Left renal cortex interstitium (tissue), 4 donors: ENCODE measurements around the gene PRR16. TPM values are rescaled to one million over a fixed set of nuclear protein-coding genes. Genes with fewer than 3 reads are reported as not detected.

Experiments used
- DNase-seq, 4 donors: peaks; one replicate each; pipeline ENCODE4 v3.0.0-alpha.2; 2013; ENCODE audit warnings: low read depth in 4 of 4, low spot score in 2 of 4, missing footprints in 1 of 4
- polyA plus RNA-seq, 4 donors: library from polyadenylated mRNA; unstranded; fragments of 120-200 nt; gene quantifications; one replicate each; pipeline ENCODE4 v1.2.1, GENCODE V29; 2013; ENCODE audit not compliant: insufficient read length in 4 of 4

The PRR16 gene
- polyA plus RNA-seq, 4 donors, result 1.8 to 6.2 (median 3.9) TPM

DNA sequence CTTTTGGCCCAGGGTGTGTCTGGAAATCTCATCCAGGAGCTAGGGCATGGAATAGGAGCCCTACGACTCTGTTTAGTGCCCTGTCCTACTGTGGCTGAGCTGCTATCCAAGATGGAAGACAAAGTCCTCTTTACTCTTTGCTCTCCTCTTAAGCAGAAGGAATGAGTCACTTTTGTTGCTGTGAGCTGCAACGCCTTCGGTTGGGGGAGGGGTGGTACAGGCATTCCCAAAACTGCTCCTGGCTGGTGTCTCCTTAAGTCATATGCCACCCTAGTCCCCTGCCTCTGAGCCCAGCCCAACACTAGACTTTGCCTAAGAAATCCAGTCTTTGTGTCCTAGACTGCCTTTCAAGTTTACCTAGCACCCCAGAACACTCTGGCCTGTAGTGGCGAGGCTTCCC, 99.9 kb downstream of the PRR16 start:
- DNase-seq, result no peak

DNA sequence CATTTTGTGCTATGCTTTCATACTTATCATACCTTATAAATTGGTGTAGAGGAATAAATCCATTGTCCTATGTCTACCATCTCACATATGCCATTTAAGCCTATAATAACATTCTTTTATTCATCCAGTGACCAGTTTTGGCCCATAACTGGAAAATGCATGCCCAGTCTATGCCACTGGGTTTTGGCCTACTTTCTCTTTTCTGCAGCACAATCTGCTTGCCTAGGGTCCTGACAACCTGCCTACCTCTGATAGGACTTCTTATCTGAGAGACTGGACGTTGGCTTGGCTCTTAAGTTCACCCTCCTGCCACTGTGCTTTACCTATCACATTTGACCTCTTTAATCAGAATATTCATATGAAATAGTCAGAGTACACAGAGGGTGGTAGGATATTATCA, 103.0 kb downstream of the PRR16 start:
- DNase-seq, result no peak

DNA sequence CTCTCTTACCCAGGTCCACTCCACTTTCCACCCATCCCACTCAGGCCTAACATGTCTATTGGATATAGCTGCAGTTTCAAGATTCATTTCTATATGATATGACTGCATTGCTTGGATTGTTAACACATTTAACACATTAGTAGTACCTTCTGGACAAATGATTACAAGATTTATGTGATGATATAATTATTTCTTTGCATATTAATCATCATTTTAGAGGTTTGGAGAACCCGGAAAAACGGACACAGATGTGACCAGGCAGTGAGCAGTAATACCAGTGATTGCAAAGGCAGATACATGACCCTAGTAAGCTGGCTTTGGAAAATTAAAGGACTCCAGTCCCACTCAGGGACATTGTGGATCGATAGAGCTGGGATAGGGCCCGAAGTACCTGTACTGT, 103.8 kb downstream of the PRR16 start:
- DNase-seq, result no peak

DNA sequence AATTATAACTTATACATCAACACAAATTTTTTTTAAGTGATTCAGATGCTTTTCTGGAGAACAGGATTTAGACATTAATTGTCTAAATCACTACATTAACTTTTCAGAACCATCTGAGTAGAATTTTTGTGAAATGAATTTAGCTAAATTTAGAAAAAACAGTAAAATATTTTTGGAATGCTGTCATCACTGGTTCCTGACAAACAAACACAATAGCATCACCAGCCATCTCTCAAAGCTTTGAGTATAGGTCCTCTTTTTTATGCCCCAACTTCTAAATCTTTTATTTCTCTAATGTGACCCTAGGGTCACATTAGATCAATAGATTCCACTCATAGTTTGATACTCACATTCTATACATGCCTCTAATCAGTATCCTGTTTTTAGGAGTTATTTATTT, 104.6 kb downstream of the PRR16 start:
- no peak for DNase-seq

DNA sequence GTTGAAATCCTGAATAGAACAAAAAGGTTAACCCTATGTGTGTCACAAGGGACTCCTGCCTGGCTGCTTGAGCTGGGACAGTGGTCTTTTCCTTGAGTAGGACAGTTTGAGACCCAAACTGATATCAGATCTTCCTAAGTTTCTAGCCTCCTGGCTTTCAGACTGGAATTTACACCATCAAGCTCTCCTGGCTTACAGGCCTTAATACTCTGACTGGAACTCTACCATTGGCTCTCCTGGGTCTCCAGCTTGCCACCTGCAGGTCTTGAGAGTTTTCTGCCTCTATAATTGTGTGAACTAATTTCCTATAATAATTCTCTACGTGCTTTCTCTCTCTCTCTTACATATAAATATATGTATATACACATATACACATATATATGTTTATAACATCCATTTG, 112.5 kb downstream of the PRR16 start:
- no peak for DNase-seq

DNA sequence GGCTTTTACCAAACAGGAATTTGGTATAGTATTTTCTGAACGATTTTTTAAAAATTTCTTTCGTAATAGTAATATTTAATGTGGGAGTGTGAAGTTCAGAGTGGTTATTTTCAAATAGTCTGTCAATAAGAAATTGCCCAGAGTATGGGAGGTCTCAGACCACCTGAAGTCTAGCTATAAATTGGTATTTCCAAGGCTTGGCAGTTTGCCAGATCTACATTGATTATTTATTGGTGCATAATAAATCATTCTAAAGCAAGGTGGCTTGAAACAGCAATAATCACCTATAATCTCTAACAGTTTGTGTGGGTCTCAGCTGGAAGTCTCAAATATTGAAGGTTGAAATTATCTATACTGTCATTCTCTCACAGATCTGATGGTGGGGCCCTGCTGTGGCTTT, 118.5 kb downstream of the PRR16 start:
- DNase-seq, result no peak

DNA sequence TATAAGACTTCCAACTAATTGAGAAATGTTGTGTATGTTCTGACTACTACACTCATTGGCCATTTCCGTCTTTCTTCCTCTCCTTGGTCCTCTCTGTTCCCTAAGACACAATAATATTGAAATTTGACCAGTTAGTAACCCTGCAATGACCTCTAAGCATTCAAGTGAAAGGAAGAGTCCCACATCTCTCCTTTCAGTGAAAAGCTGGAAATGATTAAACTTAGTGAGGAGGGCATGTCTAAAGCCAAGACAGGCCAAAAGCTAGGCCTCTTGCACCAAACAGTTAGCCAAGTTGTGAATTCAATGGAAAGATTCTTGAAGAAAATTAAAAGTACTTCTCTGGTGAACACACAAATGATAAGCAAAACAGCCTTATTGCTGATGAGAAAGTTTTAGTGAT, 122.5 kb downstream of the PRR16 start:
- DNase-seq, result no peak

DNA sequence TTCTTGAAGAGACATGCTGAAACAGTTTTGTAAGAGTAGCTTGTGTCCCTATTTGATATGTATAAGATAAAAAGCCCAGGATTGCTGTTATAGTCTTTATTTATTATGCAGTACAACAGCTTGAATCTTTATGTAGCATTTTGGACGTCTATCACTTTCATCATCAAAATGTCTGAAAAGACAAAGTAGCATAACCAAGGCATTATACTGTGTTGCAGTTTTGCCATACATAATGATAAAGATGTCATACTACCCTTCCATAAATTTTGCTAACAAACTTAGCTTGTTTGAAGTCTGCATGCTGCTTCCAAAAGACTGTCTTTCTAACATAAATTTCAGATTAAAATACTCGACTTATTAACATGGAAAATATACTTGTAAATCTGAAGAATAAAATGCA, 127.8 kb downstream of the PRR16 start:
- DNase-seq, result no peak

DNA sequence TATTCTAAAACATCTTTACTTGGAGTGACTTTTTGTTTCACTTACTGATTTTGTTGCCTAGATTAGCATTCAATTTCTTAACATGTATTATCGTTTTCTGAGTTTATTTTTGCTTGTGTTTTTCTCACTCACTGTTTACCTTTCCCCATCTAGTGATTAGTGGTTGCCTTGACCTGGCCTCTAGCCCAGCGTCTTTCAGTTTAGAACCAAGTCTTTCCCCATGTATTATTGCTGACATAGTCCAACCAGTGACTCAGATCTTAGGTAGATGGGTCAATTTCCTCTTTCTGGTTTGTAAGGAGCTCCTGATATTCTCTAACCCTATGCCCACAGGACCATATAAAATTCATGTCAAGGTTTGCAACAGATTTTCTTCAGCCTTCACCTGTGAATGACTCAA, 135.5 kb downstream of the PRR16 start:
- no peak for DNase-seq

DNA sequence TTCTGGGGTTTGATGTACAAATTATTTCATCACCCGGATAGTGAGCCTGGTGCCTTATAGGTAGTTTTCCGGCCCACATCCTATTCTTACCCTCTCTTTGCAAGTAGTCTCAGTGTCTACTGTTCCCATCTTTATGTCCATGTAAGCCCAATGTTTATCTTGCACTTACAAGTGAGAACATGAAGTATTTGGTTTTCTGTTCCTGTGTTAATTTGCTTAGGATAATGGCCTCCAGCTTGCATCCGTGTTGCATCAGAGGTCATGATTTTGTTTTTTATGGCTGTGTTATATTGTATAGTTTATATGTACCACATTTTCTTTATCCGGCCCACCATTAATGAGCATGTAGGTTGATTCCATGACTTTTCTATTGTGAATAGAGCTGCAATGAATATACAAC, 136.5 kb downstream of the PRR16 start:
- no peak for DNase-seq

DNA sequence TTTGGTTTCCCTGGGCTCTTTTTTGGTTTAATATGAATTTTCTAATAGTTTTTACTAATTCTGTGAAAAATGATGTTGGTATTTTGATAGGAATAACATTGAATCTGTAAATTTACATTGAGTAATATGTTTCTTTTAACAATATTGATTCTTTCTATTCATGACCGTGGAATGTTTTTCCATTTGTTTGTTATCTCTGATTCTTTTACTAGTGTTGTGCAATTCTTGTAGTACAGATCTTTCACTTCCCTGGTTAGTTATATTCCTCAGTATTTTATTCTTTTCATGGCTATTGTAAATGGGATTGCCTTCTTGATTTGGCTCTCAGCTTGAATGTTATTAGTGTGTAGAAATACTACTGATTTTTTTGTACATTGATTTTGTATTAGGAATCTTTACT, 137.9 kb downstream of the PRR16 start:
- no peak for DNase-seq

DNA sequence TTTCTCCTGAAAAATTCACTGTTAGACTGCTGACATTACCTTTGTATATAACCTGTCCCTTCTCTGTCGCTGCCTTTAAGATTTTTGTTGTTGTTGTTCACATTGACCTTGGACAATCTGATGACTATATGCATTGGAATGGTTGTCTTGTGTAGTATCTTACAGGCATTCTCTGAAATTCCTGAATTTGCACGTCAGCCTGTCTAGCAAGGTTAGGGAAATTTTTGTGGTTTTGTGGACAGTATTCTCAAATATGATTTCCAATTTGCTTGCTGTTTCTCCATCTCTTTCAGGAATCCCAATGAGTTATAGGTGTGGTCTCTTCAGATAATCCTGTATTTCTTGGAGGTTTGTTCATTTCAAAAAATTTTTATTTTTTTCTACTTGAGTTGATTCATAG, 140.8 kb downstream of the PRR16 start:
- no peak for DNase-seq

DNA sequence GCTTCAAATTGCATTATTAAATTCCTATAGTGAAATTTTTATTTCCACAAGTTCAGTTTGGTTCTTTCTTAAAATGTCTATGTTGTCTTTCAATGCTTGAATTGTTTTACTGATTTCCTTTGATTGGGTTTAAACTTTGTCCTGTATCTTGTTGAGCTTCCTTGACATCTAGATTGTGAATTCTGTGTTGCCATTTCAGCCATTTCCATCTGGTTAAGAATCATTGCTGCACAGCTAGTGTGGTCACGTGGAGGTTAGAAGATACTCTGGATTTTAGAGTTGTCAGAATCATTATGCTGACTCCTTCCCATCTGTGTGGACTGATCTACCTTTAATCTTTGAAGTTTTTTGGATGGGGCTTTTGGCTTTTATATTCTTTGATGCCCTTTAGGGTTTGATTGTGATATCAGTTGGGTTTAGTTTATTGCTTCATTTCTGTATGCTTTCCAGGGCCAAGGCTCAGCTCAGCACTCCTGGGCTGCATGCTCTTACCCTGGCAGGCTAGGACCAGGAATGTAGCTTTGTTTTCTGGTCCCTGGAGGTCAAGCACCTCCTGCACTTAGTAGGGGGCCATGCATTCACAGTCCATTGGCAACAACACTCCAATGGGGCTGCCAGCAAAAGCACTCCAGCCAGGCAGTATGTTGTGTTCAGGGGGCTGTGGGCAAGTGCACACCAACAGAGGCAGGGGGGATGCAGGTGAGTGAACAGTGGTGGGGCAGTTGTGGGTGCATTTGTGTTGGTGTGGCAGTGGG, 141.4 kb downstream of the PRR16 start:
- no peak for DNase-seq

DNA sequence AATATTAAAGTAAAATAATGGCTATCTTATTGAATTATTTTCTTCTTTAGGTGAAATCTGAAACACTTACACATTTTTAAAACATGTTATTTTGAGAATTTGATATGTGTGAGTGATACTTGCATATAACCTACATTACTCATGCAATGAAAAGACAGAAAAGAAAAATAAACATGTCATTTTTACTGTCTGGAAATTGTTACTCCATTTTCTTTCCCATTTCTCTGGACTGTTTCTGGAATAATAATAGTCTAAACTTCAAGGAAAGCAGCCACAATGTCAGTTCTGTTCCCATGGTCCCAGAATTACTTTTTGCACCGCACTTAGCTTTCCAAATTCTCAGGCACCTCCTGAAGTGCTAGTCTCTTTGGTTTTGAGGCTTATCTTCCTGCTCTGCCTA, 145.5 kb downstream of the PRR16 start:
- DNase-seq, result no peak

DNA sequence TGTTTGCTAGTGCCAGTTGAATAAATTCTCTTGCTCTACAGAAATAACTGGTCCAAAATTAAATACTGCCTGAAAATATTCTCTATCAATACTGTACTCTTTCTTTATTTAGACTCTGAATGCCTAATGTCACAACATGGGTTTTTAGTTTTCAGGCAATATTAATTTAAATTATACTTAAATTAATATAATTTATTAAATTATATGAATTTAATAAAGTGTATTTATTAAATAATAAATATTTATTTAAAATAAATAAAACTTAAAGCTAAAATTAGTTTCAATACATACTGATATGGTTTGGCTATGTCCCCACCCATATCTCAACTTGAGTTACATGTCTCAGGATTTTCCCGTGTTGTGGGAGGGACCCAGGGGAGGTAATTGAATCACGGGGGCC, 146.0 kb downstream of the PRR16 start:
- DNase-seq, result no peak

DNA sequence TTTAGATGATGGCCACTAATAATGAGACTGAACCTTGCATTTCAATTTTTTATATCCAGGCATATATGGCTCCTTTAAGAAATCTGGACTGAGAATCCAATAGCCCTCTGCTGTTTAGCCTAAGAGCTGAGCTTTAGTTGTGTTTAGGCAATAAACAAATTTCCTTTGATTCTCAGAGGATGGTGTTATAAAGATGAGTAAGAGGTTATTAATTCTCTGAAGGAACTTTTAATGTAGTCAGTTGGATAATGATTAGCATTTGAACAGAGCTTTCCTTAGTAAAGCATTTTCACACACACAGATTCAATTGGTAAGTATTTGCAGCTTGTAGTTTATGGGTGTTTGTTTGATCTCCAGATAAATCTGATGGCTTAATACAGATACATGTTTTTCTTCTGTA, 149.6 kb downstream of the PRR16 start:
- DNase-seq, result no peak

DNA sequence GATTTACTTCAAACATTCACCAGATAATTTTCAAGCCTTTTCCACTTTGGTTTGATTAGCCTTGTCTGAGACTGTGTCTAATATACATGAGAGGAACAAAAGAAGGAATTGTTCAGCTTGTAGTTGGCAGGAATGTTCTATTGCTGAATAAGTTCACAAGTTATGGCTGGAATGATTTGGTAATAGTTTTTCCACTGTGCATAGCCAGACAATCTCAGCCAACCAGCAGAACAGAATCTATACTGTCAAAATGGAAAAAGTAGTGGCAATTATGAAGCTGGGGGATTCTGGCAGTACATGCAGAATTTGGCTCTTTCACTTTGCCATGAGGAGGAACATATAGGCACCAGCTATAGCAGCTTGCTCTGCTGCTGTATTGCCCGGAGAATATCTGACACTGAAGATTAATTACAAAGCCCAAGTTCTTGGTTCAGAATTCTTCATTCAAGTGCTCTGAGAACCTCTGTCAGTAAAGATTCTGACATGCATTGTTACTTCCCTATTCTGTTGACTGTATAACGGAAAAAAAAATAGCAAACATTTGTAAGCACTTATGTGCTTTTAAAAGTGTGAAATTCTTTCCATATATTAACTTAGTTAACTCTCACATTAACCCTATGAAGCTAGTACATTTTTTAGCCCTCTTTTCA, 150.6 kb downstream of the PRR16 start:
- no peak for DNase-seq

DNA sequence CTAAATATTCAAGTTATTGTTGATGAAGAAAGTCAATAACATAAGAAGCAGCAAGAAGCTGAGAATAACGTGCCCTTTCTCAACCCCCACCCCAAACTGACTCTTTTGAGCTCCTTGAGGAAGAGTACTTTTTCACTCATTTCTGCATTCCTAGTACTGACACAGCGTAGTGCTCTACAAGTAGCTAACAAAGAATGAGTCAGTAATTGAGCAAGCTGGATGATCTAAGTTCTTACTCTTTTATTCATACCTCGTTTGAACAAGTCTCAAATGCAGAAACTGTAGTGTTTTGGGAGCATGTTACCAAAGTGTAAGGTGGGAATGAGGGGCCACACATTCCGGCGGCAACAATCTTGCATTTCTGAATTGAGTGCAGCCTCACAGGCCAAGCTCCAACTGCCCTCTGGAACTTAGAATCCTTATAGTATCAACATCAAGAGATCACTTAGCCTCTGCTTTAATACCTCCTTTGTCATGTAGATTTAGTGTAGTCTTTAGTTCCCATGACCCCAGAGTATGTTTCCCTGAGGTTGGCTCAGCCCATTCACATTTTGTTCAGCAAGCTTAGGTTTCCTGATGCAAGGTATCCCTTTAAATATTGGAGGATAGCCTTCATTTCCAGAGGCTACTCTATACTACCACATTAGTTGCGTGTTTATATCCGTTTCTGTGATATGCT, 152.0 kb downstream of the PRR16 start:
- no peak for DNase-seq

DNA sequence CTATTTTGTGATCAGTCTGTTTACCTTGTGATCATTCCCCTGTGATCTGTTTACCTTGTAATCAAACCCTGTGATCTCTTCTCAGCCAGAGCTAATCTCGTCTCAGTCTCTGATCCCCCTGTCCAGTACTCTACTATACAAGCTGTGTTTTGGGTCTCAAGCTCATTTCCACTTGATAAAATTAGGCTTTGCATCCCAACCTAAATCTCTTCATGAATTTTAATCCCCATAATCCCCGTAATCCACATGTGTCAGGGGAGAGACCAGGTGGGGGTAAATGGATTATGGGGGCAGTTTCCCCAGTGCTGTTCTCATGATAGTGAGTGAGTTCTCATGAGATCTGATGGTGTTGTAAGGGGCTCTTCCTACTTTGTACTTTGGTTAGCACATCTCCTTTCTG, 157.2 kb downstream of the PRR16 start:
- DNase-seq, result no peak

DNA sequence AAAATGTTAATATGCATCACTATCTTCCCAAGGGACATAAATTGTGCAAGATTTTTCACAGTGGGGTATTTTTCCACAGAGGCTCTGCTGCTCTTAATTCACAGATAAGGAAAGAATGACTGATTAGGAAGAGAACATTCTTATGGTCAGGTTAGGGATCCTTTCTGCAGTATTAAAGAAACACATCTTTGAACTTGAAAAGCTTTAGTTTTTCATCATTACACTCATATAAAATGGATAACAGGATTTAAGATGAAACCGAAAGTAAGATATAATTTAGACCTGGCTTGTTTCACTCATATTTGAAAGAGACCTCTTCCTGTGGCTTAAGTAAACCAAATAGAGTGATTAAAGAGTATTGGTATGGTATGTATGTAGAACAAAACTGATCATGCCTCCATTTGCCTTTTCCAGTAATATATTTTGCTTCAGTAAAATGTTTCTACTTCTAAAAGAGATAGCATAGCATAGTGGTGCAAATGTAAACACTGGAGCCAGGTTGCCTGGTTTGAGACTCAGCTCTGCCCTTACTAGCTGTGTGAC, 160.0 kb downstream of the PRR16 start:
- DNase-seq, result no peak

DNA sequence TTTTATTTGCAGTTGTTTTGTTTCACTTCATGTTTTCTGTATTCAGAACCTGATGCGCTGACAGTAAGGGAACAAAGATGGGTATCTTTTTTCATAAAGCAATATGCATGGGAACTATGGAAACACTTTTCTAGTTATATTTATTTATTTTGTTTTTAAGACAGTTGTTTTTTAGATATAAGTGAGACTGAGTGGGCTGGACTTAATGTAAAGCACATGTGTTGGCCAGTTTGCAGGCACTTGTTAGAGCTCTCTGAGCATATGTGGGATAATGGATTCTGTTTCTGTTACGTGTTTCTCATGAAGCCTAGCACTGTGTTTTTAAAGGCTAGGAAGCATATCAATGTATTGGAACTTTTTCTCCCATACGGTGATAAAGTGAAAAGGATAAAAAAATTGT, 164.1 kb downstream of the PRR16 start:
- DNase-seq, result no peak

DNA sequence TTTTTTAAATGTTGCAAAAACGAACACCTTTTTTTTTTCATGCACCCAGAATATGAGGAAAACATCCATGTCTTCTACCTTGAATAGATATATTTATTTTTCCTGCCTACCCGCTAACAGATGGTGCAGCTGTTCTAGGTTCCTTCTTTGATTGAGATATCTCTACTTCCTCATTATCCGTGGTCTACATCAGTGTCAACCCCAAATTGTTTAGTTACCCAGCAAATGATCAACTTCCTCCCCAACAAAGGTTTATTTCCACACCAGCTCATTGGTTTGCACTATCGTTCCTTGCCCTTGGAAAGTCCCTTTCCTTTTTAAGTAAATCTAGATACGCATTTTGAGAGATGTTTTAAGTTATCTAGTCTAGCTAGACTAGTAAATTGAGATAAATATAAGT, 166.4 kb downstream of the PRR16 start:
- no peak for DNase-seq
